Left lung (tissue), 14 donors: ENCODE data around the gene ZNF816. TPM values are rescaled to one million over a fixed set of nuclear protein-coding genes. Genes with fewer than 3 reads are reported as not detected.

Experiments used
- ATAC-seq: fragments of 200-7000 bp; cut with Tn5 transposase; one replicate; pipeline ENCODE4 v1.9.1; 2020; ENCODE audit warnings: moderate library complexity
- DNase-seq, 4 donors: peaks; one replicate each; pipeline ENCODE4 v3.0.0-alpha.2; 2013 to 2020
- H3K27ac ChIP-seq, 2 donors: fragments of 200-600 bp; sonication (generic) in 1 of 2; one replicate each; pipeline versions ENCODE4 v1.5.0 to v1.8.0; 2020 to 2021
- H3K27me3 ChIP-seq, 2 donors: fragments of 200-600 bp; sonication (generic) in 1 of 2; one replicate each; pipeline versions ENCODE4 v1.5.0 to v1.8.0; 2020 to 2021
- H3K36me3 ChIP-seq, 2 donors: fragments of 200-600 bp; sonication (generic) in 1 of 2; one replicate each; pipeline versions ENCODE4 v1.5.0 to v1.8.0; 2020 to 2021
- H3K4me1 ChIP-seq, 2 donors: fragments of 200-600 bp; one replicate each; pipeline ENCODE4 v1.8.0; 2021
- H3K4me3 ChIP-seq, 2 donors: fragments of 200-600 bp; sonication (generic) in 1 of 2; one replicate each; pipeline versions ENCODE4 v1.5.0 to v1.8.0; 2020 to 2021; ENCODE audit warnings: mild to moderate bottlenecking in 1 of 2
- H3K9me3 ChIP-seq, 2 donors: fragments of 200-600 bp; sonication (generic) in 1 of 2; one replicate each; pipeline versions ENCODE4 v1.5.0 to v1.8.0; 2020 to 2021
- intact Hi-C, 2 donors: fragments of 100-400 bp; cut with DNase I; formaldehyde crosslinking; loops; one replicate each; pipeline versions ENCODE4 v1.11.2 to v1.14.2; 2022
- long read RNA-seq, 12 donors: library from polyadenylated mRNA in 2 of 12; unstranded in 2 of 12; transcript quantifications; one replicate each; pipeline ENCODE4 v2.0.0 and lab custom pipeline, GENCODE V29; 2019 to 2026
- polyA plus RNA-seq, 6 donors: library from polyadenylated mRNA; unstranded; fragments of 120-200 nt; gene quantifications; one replicate each; pipeline ENCODE4 v1.2.1, GENCODE V29; 2013; ENCODE audit not compliant: insufficient read length in 6 of 6
- total RNA-seq, 2 donors: library from RNA; stranded (reverse); fragmentation: NEBNext Ultra II Directional; extraction: Animal tissue kit (Norgen Biotek cat#: 25700); gene quantifications; one replicate each; pipeline ENCODE4 v1.2.1, GENCODE V29; 2021
- TF ChIP-seq, protein P1 (sequence below), 2 donors: fragments of 200-600 bp; sonication (generic) in 1 of 2; IDR thresholded peaks; one replicate each; pipeline versions ENCODE4 v1.5.0 to v1.8.0; 2021; ENCODE audit warnings: antibody characterized with exemption in 2 of 2
- donor health status: DM: no; HTN: yes; CAD: no.
- donor health status: DM: no; HTN: no; CAD: no.

ZNF816 gene
- total RNA-seq = 10 to 100 TPM; 10.9 to 12.2 TPM
- 10 to 100 TPM; 16.9 to 23.3 (median 18.4) TPM for polyA plus RNA-seq
- long read RNA-seq, donor 1, partial matches to known transcripts = 0 of 6 reads
- long read RNA-seq, donor 1, other reads (novel, unspliced or antisense) = 0 of 6 reads
- long read RNA-seq, donor 2, partial matches to known transcripts = 0 of 3 reads
- long read RNA-seq, donor 2, other reads (novel, unspliced or antisense) = 0 of 3 reads
- long read RNA-seq, donor 3, partial matches to known transcripts = 0 of 4 reads
- long read RNA-seq, donor 3, other reads (novel, unspliced or antisense) = 0 of 4 reads
- long read RNA-seq, donor 4 = 0 reads
- long read RNA-seq, donor 5, partial matches to known transcripts = 0 of 6 reads
- long read RNA-seq, donor 5, other reads (novel, unspliced or antisense) = 0 of 6 reads
- long read RNA-seq, donor 6, partial matches to known transcripts = 0 of 6 reads
- long read RNA-seq, donor 6, other reads (novel, unspliced or antisense) = 0 of 6 reads
- long read RNA-seq, donor 7, partial matches to known transcripts = 0 of 3 reads
- long read RNA-seq, donor 7, other reads (novel, unspliced or antisense) = 0 of 3 reads
- long read RNA-seq, donor 8, partial matches to known transcripts = 0 of 5 reads
- long read RNA-seq, donor 8, other reads (novel, unspliced or antisense) = 0 of 5 reads
- long read RNA-seq, donor 9 = 0 reads
- long read RNA-seq, donor 10 = 0 reads
- long read RNA-seq, donor 11 = 0 reads
- long read RNA-seq, donor 12, partial matches to known transcripts = 0 of 6 reads
- long read RNA-seq, donor 12, other reads (novel, unspliced or antisense) = 0 of 6 reads

DNA sequence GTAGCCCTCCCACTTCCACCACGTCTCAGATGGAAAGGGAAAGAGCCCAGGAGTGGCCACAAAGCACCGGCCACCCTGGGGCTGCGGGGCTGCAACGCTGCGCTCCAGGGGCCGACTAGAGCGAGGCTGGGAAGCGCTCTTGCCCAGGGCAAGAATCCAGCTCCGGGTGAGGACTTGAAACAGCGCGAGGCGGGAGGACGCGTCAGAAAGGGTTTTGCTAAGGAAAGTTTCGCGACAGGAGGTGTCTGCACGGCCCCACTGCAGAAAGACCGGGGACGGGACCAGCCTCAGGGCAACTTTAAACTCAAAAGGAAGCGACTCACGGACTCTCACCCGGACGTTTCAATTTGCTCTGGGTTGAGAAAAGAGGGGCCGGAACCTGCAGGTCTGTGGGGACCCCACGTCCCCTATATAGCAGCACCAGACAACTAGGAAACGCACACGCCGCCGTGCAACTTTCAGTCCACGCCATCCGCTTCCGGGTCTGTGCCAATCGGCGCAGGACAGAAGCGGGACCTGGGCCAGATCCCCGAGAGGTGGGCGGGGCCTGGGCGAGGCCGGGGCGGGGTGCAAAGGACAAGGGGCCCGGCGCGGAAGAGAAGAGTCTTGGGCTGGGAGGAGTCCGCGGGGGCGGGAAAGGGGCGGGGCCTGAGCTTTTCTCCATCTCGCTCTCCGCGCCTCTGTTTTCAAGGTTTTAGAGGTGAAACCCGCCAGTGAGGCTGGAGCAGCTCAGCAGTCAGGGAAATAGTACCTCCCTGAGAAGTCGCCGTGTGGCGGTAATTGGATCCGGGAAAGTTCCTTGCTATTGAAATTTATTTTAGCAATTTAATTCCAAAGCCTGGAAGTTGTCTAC lies at the start of gene ZNF816:
ZNF816 (minus strand) TSS at position 488 of the 853 bp plus-strand sequence. CDS start 6,792 bp downstream, outside the sequence.
- ATAC-seq (peak; percentile 100), DNase-seq (peak; percentile 93 to 100 (median 98))
- H3K4me3 ChIP-seq = peak within 1 kb of the TSS; percentile 75 to 80
- intact Hi-C loops = no loop called here
- H3K27ac ChIP-seq = peak within 1 kb of the TSS; percentile 77 to 85
- peaks cover 0 to 38% of the 10 kb centered on the region in 2 donors for H3K9me3 ChIP-seq
- TF ChIP-seq, protein P1, sequence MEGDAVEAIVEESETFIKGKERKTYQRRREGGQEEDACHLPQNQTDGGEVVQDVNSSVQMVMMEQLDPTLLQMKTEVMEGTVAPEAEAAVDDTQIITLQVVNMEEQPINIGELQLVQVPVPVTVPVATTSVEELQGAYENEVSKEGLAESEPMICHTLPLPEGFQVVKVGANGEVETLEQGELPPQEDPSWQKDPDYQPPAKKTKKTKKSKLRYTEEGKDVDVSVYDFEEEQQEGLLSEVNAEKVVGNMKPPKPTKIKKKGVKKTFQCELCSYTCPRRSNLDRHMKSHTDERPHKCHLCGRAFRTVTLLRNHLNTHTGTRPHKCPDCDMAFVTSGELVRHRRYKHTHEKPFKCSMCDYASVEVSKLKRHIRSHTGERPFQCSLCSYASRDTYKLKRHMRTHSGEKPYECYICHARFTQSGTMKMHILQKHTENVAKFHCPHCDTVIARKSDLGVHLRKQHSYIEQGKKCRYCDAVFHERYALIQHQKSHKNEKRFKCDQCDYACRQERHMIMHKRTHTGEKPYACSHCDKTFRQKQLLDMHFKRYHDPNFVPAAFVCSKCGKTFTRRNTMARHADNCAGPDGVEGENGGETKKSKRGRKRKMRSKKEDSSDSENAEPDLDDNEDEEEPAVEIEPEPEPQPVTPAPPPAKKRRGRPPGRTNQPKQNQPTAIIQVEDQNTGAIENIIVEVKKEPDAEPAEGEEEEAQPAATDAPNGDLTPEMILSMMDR (IDR thresholded peaks at IDR 0.05) = no peak
- H3K36me3 ChIP-seq = peaks cover 0 to 24% of the 10 kb centered on the region in 2 donors
- no peaks in the 10 kb centered on the region for H3K27me3 ChIP-seq
- H3K4me1 ChIP-seq = peaks cover 4 to 9% of the 10 kb centered on the region in 2 donors

DNA sequence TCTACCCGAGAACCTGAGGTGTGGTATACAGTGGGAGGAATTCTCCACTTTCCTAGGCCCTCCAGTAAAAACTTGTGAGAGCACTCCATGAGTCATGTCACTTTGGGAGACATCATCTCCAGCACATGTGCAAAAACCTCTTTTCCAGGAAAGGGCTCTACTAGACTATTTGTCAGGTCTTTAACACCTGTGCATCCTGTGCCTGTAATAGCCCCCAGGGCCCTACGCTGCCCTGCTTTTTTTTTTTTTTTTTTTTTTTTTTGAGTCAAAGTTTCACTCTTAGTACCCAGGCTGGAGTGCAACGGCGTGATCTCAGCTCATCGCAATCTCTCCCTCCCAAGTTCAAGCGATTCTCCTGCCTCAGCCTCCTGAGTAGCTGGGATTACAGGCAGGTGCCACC lies 49.3 kb upstream of the ZNF816 start:
- Histone ChIP-seq H3K27ac (no peak overlapping the region), H3K9me3 (peaks cover 0 to 77% of the 10 kb centered on the region in 2 donors), H3K4me3 (no peak overlapping the region), H3K4me1 (no peaks in the 10 kb centered on the region), H3K27me3 (no peaks in the 10 kb centered on the region), H3K36me3 (no peaks in the 10 kb centered on the region)
- TF ChIP-seq, protein P1 (IDR thresholded peaks at IDR 0.05) = no peak
- no peak for ATAC-seq
- no peak for DNase-seq
- intact Hi-C loops = no loop called here

DNA sequence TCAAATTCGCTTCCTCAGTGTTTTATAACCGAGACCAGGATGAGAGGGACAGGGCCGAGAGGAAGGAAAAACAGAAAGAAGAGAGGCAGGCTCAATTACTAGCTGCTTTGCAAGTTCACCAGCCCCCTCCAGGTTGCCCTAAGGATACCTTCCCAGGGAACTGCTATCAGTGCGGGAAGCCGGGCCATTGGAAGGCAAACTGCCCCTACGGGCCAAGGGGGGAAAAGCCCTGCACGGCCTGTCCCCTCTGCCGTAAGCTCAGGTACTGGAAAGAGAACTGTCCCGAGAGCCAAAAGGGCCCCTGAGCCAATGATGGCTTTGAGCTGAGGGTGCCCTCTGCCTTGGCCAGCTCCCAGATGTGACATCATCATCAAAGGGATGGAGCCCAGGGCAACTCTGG lies 47.8 kb upstream of the ZNF816 start:
- DNase-seq = no peak
- H3K36me3 ChIP-seq = no peaks in the 10 kb centered on the region
- ATAC-seq = no peak
- H3K4me1 ChIP-seq = no peaks in the 10 kb centered on the region
- TF ChIP-seq, protein P1 (IDR thresholded peaks at IDR 0.05) = no peak
- H3K4me3 ChIP-seq = no peak overlapping the region
- peaks cover 0 to 65% of the 10 kb centered on the region in 2 donors for H3K9me3 ChIP-seq
- intact Hi-C loops = no loop called here
- H3K27ac ChIP-seq = no peak overlapping the region
- H3K27me3 ChIP-seq = no peaks in the 10 kb centered on the region

DNA sequence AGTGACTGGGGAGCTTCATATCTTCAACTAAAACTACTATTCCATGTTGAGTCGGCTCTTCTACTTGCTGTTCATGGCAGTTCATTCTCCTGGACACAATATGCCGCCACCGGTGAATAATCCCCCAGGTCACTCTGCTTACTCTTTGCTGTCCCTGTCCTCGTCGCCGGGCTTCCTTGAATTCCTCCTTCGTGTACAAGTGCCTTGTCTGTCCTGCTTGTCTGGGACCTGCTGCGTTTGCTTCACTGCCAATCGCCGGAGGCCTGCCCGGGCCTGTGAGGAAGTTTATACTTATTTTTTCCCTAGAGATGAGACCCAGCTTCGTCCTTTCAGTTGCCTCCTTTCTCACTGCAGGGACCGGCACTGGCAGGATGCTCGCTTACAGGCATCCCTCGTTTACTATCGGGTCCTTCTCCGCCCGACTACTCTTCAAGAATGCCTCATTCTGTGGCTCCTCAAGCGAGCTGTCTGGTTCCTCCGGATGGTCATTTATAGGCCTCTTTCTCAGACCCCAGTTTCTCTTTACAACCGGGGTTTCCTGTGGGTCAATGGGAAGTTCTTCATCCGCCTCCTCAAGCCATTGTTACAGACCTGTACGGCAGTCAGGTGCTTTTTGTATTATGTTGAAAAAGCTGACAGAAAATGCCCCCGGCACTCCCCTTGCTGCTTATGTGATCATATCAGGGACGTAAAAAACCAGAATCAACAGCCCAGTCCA lies 45.5 kb upstream of the ZNF816 start:
- no peak for ATAC-seq
- Histone ChIP-seq H3K4me1 (no peaks in the 10 kb centered on the region), H3K4me3 (no peak overlapping the region), H3K9me3 (peaks cover 0 to 75% of the 10 kb centered on the region in 2 donors), H3K36me3 (no peaks in the 10 kb centered on the region), H3K27me3 (no peaks in the 10 kb centered on the region), H3K27ac (no peak overlapping the region)
- TF ChIP-seq, protein P1 (IDR thresholded peaks at IDR 0.05) = no peak
- intact Hi-C loops = no loop called here
- no peak for DNase-seq
